Prostate gland (tissue), 2 donors: ENCODE results near the gene NOX3.

Experiments used
- POLR2AphosphoS5 ChIP-seq: sonication (generic); formaldehyde crosslinking; IDR thresholded peaks from one replicate; pipeline ENCODE4 v1.6.1; 2017; ENCODE audit warnings: antibody characterized with exemption
- TF ChIP-seq, protein P1 (sequence below), 4 experiments: fragments of 200-600 bp in 2 of 4; fragments of 450-650 bp in 2 of 4; sonication (generic) in 2 of 4; IDR thresholded peaks; 1 replicate in 3 of 4; 2 replicates in 1 of 4; pipeline ENCODE4 v1.5.1; 2016 to 2019; ENCODE audit warnings: antibody characterized with exemption in 4 of 4, mild to moderate bottlenecking in 2 of 4, moderate library complexity in 2 of 4

DNA sequence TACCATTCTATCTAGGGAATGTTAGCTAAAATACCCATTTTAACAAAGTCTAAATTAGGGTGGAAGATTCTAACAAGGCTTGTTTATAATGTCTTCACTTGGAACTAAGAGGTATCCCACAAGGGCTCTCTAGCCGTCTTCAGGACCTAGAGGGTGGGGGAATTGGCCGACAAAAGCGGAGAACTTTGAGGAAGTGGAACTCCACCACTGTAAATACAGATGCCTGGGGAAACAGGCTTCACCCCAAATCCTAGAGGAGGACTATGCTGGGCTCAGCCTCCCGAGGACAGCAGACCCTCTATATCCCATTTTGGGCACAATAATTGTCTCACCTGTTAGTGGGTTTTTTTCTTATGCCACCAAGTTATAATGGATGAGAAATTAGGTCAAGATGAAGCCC lies 83.4 kb downstream of the NOX3 start:
- TF ChIP-seq, protein P1, sequence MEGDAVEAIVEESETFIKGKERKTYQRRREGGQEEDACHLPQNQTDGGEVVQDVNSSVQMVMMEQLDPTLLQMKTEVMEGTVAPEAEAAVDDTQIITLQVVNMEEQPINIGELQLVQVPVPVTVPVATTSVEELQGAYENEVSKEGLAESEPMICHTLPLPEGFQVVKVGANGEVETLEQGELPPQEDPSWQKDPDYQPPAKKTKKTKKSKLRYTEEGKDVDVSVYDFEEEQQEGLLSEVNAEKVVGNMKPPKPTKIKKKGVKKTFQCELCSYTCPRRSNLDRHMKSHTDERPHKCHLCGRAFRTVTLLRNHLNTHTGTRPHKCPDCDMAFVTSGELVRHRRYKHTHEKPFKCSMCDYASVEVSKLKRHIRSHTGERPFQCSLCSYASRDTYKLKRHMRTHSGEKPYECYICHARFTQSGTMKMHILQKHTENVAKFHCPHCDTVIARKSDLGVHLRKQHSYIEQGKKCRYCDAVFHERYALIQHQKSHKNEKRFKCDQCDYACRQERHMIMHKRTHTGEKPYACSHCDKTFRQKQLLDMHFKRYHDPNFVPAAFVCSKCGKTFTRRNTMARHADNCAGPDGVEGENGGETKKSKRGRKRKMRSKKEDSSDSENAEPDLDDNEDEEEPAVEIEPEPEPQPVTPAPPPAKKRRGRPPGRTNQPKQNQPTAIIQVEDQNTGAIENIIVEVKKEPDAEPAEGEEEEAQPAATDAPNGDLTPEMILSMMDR (IDR thresholded peaks at IDR 0.05): no peak
- TF ChIP-seq POLR2AphosphoS5: no peak
